ENCODE measurements around the gene NOS1AP. TPM values are rescaled to one million over a fixed set of nuclear protein-coding genes. Genes with fewer than 3 reads are reported as not detected.

Gene NOS1AP
- polyA plus RNA-seq, 1 experiment = 0.04 TPM

GRCh38 chr1:162070094-162070748 is 730 bp downstream of the NOS1AP start:
- Histone ChIP-seq H3K9me3 (ENCODE audit: control insufficient read depth, insufficient read depth, low read length) (no peaks in the 10 kb centered on the region), H3K4me3 (ENCODE audit: low read depth, low read length) (peak overlapping the region; percentile 59), H3K27ac (ENCODE audit: low read depth, low read length) (no peak overlapping the region), H3K27me3 (ENCODE audit: control insufficient read depth, insufficient read depth, low read length) (peaks cover 40% of the 10 kb centered on the region)
- ChIA-PET CTCF (interaction anchor here (0.6 to 1.5 kb wide), 3 partner anchors 14 to 278 kb away, joined by 3 to 4 read pairs (median 3); no protein-coding TSS in a partner anchor), POLR2A (no interaction called here)
- DNase-seq (ENCODE audit: low read depth, low spot score) = no peak
- no peak for TF ChIP-seq CTCF (IDR thresholded peaks at IDR 0.05; ENCODE audit: low read depth, low read length)

GRCh38 chr1:162070825-162071224 is 1.3 kb downstream of the NOS1AP start:
- Histone ChIP-seq H3K27ac (ENCODE audit: low read depth, low read length) (no peak overlapping the region), H3K4me3 (ENCODE audit: low read depth, low read length) (no peak overlapping the region), H3K27me3 (ENCODE audit: control insufficient read depth, insufficient read depth, low read length) (peaks cover 40% of the 10 kb centered on the region), H3K9me3 (ENCODE audit: control insufficient read depth, insufficient read depth, low read length) (no peaks in the 10 kb centered on the region)
- POLR2A ChIA-PET = no interaction called here
- CTCF ChIA-PET = interaction anchor here (0.6 to 1.3 kb wide), 2 partner anchors 15 to 50 kb away, joined by 3 read pairs; no protein-coding TSS in a partner anchor
- DNase-seq (ENCODE audit: low read depth, low spot score) = no peak
- TF ChIP-seq CTCF (IDR thresholded peaks at IDR 0.05; ENCODE audit: low read depth, low read length) = no peak

- no peaks in the 10 kb centered on the region for H3K9me3 ChIP-seq (ENCODE audit: control insufficient read depth, insufficient read depth, low read length)
- no peak for TF ChIP-seq CTCF (IDR thresholded peaks at IDR 0.05; ENCODE audit: low read depth, low read length)
- DNase-seq (ENCODE audit: low read depth, low spot score) = no peak
- ChIA-PET POLR2A (no interaction called here), CTCF (no interaction called here)
- peaks cover 38% of the 10 kb centered on the region for H3K27me3 ChIP-seq (ENCODE audit: control insufficient read depth, insufficient read depth, low read length)
- no peak overlapping the region for H3K27ac ChIP-seq (ENCODE audit: low read depth, low read length)
- H3K4me3 ChIP-seq (ENCODE audit: low read depth, low read length) = no peak overlapping the region
Measured at GRCh38 chr1:162072740-162073139, 3.2 kb downstream of the NOS1AP start.

DNA sequence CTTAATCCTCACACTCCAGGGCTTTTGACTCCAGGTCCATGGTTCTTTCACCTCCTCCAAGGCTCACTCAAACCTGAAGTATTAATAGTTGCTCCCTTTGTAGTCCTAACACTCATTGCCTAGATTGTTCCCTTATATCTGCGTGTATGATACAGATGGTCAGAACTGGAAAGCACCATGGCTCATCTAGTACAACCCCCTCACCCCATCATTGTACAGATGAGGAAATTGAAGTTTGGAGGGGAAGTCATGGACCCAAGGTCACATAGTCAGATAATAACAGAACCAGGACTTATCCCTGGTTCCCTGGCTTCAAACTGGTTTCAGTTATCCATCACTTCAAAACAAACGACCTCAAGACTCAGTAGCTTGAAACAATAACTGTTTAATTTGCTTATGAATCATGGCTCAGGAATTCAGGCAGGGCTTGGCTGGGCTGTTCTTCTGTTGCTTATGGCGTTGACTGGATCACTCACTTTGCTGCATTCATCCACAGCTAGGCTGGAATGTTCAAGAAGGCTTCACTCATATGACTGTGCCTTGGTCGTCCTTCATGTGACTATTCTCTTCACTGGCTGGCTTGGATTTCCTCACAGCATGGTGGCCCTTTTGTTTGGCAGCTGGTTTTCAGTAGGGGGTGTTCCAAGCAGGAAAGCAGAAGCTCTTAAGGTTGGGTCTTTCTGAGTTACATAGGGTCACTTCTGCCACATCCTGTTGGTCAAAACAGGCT is 5.0 kb downstream of the NOS1AP start:
- no peak for TF ChIP-seq CTCF (IDR thresholded peaks at IDR 0.05; ENCODE audit: low read depth, low read length)
- Histone ChIP-seq H3K27ac (ENCODE audit: low read depth, low read length) (no peak overlapping the region), H3K27me3 (ENCODE audit: control insufficient read depth, insufficient read depth, low read length) (peaks cover 30% of the 10 kb centered on the region), H3K4me3 (ENCODE audit: low read depth, low read length) (no peak overlapping the region), H3K9me3 (ENCODE audit: control insufficient read depth, insufficient read depth, low read length) (no peaks in the 10 kb centered on the region)
- no peak for DNase-seq (ENCODE audit: low read depth, low spot score)
- POLR2A ChIA-PET = no interaction called here
- CTCF ChIA-PET = no interaction called here

GRCh38 chr1:162075862-162076261 is 6.4 kb downstream of the NOS1AP start:
- Histone ChIP-seq H3K27me3 (ENCODE audit: control insufficient read depth, insufficient read depth, low read length) (peaks cover 21% of the 10 kb centered on the region), H3K27ac (ENCODE audit: low read depth, low read length) (no peak overlapping the region), H3K9me3 (ENCODE audit: control insufficient read depth, insufficient read depth, low read length) (no peaks in the 10 kb centered on the region), H3K4me3 (ENCODE audit: low read depth, low read length) (no peak overlapping the region)
- CTCF ChIA-PET = no interaction called here
- DNase-seq (ENCODE audit: low read depth, low spot score) = no peak
- POLR2A ChIA-PET = no interaction called here
- TF ChIP-seq CTCF (IDR thresholded peaks at IDR 0.05; ENCODE audit: low read depth, low read length) = no peak
